Central memory CD4-positive, alpha-beta T cell (primary cell): ENCODE results near the gene CCDC169.
"Not testable (repeated sequence)": the region's sequence is repeated elsewhere in the genome, so short reads cannot be mapped to it uniquely, and the experiment has no call there.

Source experiments
- DNase-seq: peaks from one replicate; pipeline ENCODE4 v3.0.0; 2022

Gene CCDC169

GRCh38 chr13:36313047-36313969 is 15.7 kb upstream of the CCDC169 start:
- DNase-seq = no peak

GRCh38 chr13:36310417-36311108 is 12.9 kb upstream of the CCDC169 start:
- no peak for DNase-seq

- no peak for DNase-seq
These were observed 4.7 kb upstream of the CCDC169 start for GRCh38 chr13:36302289-36302688.

- DNase-seq = not testable (repeated sequence)
These were observed 1.9 kb upstream of the CCDC169 start for GRCh38 chr13:36299469-36299868.

GRCh38 chr13:36298535-36299068 is 988 bp upstream of the CCDC169 start:
- no peak for DNase-seq

GRCh38 chr13:36294096-36294495 is 3.5 kb downstream of the CCDC169 start:
- DNase-seq = no peak

GRCh38 chr13:36293497-36293896 is 4.1 kb downstream of the CCDC169 start:
- no peak for DNase-seq

- DNase-seq = no peak
These were observed 8.7 kb downstream of the CCDC169 start for GRCh38 chr13:36288794-36289391.

GRCh38 chr13:36286006-36286405 is 11.6 kb downstream of the CCDC169 start:
- no peak for DNase-seq

- DNase-seq = no peak
These were observed 14.7 kb downstream of the CCDC169 start for GRCh38 chr13:36282821-36283432.

- no peak for DNase-seq
These were observed 22.2 kb downstream of the CCDC169 start for GRCh38 chr13:36275190-36276002.

- DNase-seq = no peak
These were observed 24.2 kb downstream of the CCDC169 start for GRCh38 chr13:36273431-36273830.

GRCh38 chr13:36261976-36262375 is 35.6 kb downstream of the CCDC169 start:
- DNase-seq = no peak

- DNase-seq = no peak
These were observed 36.6 kb downstream of the CCDC169 start for GRCh38 chr13:36261011-36261410.

- no peak for DNase-seq
These were observed 38.1 kb downstream of the CCDC169 start for GRCh38 chr13:36259361-36260137.

- DNase-seq = no peak
These were observed 38.8 kb downstream of the CCDC169 start for GRCh38 chr13:36258831-36259230.

GRCh38 chr13:36251526-36251925 is 46.1 kb downstream of the CCDC169 start:
- DNase-seq = no peak

GRCh38 chr13:36251017-36251416 is 46.6 kb downstream of the CCDC169 start:
- DNase-seq = no peak

- DNase-seq = no peak
These were observed 48.9 kb downstream of the CCDC169 start for GRCh38 chr13:36248700-36249099.

- DNase-seq = no peak
These were observed 52.6 kb downstream of the CCDC169 start for GRCh38 chr13:36244990-36245389.

GRCh38 chr13:36244073-36244472 is 53.5 kb downstream of the CCDC169 start:
- no peak for DNase-seq
